ENCODE data around the gene FBXL2. TPM values are rescaled to one million over a fixed set of nuclear protein-coding genes. Genes with fewer than 3 reads are reported as not detected.

FBXL2 gene
- total RNA-seq, 1 donor from 2014 or later, result 21.6 TPM

DNA sequence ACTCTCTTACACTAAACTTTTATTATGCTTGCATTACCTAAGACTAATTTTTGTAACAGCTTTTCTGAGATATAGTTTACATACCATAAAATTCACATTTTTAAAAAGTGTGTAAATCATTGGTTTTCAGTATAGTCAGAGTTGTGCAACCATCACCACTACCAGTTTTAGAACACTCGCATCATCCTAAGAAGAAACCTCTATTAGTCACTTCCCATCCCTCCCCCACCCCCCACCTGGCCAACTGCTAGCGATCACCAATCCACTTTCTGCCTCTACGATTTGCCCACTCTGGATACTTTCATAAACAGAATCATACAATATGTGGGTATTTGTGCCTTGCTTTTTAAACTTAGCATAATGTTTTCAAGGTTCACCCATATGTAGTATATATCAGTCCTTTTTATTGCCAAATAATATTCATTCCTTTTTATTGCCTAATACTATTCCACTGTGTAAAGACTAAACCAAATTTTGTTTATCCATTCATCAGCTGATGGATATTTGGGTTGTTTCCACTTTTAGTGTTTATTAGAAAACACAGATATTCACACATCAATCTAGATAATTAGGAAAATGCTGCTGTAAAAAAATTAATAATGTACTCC is 139.9 kb downstream of the FBXL2 start:
- no peaks in the 10 kb centered on the region for H3K27me3 Mint-ChIP-seq
- H3K36me3 Mint-ChIP-seq, result peaks cover 42% of the 10 kb centered on the region
- DNase-seq (ENCODE audit: extremely low spot score, unreplicated experiment), result no peak
- H3K4me3 Mint-ChIP-seq, result no peak overlapping the region
- no peaks in the 10 kb centered on the region for H3K4me1 Mint-ChIP-seq (ENCODE audit: unreplicated experiment)
- TF ChIP-seq, protein P1, sequence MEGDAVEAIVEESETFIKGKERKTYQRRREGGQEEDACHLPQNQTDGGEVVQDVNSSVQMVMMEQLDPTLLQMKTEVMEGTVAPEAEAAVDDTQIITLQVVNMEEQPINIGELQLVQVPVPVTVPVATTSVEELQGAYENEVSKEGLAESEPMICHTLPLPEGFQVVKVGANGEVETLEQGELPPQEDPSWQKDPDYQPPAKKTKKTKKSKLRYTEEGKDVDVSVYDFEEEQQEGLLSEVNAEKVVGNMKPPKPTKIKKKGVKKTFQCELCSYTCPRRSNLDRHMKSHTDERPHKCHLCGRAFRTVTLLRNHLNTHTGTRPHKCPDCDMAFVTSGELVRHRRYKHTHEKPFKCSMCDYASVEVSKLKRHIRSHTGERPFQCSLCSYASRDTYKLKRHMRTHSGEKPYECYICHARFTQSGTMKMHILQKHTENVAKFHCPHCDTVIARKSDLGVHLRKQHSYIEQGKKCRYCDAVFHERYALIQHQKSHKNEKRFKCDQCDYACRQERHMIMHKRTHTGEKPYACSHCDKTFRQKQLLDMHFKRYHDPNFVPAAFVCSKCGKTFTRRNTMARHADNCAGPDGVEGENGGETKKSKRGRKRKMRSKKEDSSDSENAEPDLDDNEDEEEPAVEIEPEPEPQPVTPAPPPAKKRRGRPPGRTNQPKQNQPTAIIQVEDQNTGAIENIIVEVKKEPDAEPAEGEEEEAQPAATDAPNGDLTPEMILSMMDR (conservative IDR thresholded peaks at IDR 0.05), result no peak
- H3K9me3 Mint-ChIP-seq, result no peaks in the 10 kb centered on the region
- H3K27ac Mint-ChIP-seq, result no peak overlapping the region

DNA sequence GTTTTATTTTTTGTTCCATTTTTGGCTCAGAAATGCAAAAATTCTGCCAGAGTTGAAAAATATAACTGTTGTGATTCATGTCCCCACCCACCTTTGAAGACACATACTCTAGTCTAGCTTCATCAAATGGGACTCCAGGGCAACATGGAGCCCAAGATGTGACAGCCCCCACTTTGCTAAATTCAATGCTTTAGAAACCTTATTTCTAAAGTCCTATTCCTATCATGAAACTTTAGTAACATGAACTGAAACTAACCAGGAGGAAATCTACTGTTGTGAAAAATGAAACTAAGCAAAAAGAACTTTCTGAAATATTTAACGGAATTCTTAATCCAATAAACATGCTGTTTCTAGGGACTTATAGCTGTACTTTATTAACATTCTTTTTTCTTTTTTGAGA is 142.7 kb downstream of the FBXL2 start:
- TF ChIP-seq, protein P1 (conservative IDR thresholded peaks at IDR 0.05), result no peak
- Mint-ChIP-seq H3K9me3 (no peaks in the 10 kb centered on the region), H3K36me3 (peaks cover 44% of the 10 kb centered on the region), H3K4me1 (ENCODE audit: unreplicated experiment) (no peaks in the 10 kb centered on the region), H3K27me3 (no peaks in the 10 kb centered on the region), H3K27ac (no peak overlapping the region), H3K4me3 (no peak overlapping the region)
- no peak for DNase-seq (ENCODE audit: extremely low spot score, unreplicated experiment)

DNA sequence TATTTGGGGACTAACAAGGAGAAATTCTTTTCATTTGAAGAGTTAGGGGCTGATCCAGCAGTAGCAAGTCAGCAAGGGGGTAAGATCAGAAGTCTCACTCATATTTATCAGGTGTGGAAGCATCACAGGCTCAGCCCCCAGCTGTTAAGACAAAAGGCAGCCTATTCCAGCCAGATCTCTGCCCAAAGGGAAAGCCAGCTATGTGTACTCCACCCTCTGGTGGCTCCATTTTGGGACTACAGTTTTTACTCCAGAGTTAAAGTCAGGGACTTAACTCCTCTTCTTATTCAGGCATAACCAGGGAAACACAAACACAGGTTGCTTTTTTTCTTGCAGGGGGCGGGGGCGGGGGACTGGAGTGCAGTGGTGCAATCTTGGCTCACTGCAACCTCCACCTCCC is 143.7 kb downstream of the FBXL2 start:
- H3K27me3 Mint-ChIP-seq, result no peaks in the 10 kb centered on the region
- peaks cover 46% of the 10 kb centered on the region for H3K36me3 Mint-ChIP-seq
- no peak overlapping the region for H3K27ac Mint-ChIP-seq
- DNase-seq (ENCODE audit: extremely low spot score, unreplicated experiment), result no peak
- no peaks in the 10 kb centered on the region for H3K9me3 Mint-ChIP-seq
- no peaks in the 10 kb centered on the region for H3K4me1 Mint-ChIP-seq (ENCODE audit: unreplicated experiment)
- no peak overlapping the region for H3K4me3 Mint-ChIP-seq
- TF ChIP-seq, protein P1 (conservative IDR thresholded peaks at IDR 0.05), result no peak

GRCh38 chr3:33424606-33425452 is 147.6 kb downstream of the FBXL2 start:
- Mint-ChIP-seq H3K36me3 (peaks cover 29% of the 10 kb centered on the region), H3K27me3 (no peaks in the 10 kb centered on the region), H3K27ac (no peak overlapping the region), H3K4me3 (no peak overlapping the region), H3K9me3 (no peaks in the 10 kb centered on the region), H3K4me1 (ENCODE audit: unreplicated experiment) (peaks cover 19% of the 10 kb centered on the region)
- TF ChIP-seq, protein P1 (conservative IDR thresholded peaks at IDR 0.05), result no peak
- no peak for DNase-seq (ENCODE audit: extremely low spot score, unreplicated experiment)

GRCh38 chr3:33425453-33425852 is 148.2 kb downstream of the FBXL2 start:
- DNase-seq (ENCODE audit: extremely low spot score, unreplicated experiment), result no peak
- H3K9me3 Mint-ChIP-seq, result no peaks in the 10 kb centered on the region
- H3K4me3 Mint-ChIP-seq, result no peak overlapping the region
- peaks cover 26% of the 10 kb centered on the region for H3K36me3 Mint-ChIP-seq
- TF ChIP-seq, protein P1 (conservative IDR thresholded peaks at IDR 0.05), result no peak
- H3K4me1 Mint-ChIP-seq (ENCODE audit: unreplicated experiment), result peaks cover 21% of the 10 kb centered on the region
- no peaks in the 10 kb centered on the region for H3K27me3 Mint-ChIP-seq
- no peak overlapping the region for H3K27ac Mint-ChIP-seq
